Prostate gland (tissue), 2 donors: ENCODE data around the gene TRIM56.

Experiments used
- CTCF ChIP-seq, 4 experiments: fragments of 200-600 bp in 2 of 4; fragments of 450-650 bp in 2 of 4; sonication (generic) in 2 of 4; IDR thresholded peaks; 1 replicate in 3 of 4; 2 replicates in 1 of 4; pipeline ENCODE4 v1.5.1; 2016 to 2019; ENCODE audit warnings: antibody characterized with exemption in 4 of 4, mild to moderate bottlenecking in 2 of 4, moderate library complexity in 2 of 4
- POLR2A ChIP-seq: fragments of 450-650 bp; IDR thresholded peaks from one replicate; pipeline ENCODE4 v1.6.1; 2016; ENCODE audit warnings: antibody characterized with exemption, mild to moderate bottlenecking
- POLR2AphosphoS5 ChIP-seq: sonication (generic); formaldehyde crosslinking; IDR thresholded peaks from one replicate; pipeline ENCODE4 v1.6.1; 2017; ENCODE audit warnings: antibody characterized with exemption

DNA sequence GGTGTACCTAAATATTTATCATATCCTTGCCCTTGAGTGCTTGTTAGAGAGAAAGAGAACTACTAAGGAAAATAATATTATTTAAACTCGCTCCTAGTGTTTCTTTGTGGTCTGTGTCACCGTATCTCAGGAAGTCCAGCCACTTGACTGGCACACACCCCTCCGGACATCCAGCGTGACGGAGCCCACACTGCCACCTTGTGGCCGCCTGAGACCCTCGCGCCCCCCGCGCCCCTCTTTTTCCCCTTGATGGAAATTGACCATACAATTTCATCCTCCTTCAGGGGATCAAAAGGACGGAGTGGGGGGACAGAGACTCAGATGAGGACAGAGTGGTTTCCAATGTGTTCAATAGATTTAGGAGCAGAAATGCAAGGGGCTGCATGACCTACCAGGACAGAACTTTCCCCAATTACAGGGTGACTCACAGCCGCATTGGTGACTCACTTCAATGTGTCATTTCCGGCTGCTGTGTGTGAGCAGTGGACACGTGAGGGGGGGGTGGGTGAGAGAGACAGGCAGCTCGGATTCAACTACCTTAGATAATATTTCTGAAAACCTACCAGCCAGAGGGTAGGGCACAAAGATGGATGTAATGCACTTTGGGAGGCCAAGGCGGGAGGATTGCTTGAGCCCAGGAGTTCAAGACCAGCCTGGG is 53.1 kb downstream of the TRIM56 start:
- TF ChIP-seq CTCF (IDR thresholded peaks at IDR 0.05) (peak; percentile 62 to 66 (median 64)), POLR2A (no peak), POLR2AphosphoS5 (peak; percentile 28)
